Left ventricle myocardium superior (tissue), 1 donor: ENCODE results near the gene RPL27. TPM values are rescaled to one million over a fixed set of nuclear protein-coding genes. Genes with fewer than 3 reads are reported as not detected.
A peak's percentile ranks its signal among the peaks of the same experiment; 100 is the strongest.
"Not testable (repeated sequence)": the region's sequence is repeated elsewhere in the genome, so short reads cannot be mapped to it uniquely, and the experiment has no call there.

Experiments used
- ATAC-seq: fragments of 200-7000 bp; cut with Tn5 transposase; one replicate; pipeline ENCODE4 v1.9.1; 2020; ENCODE audit warnings: mild to moderate bottlenecking, moderate library complexity
- DNase-seq: peaks from one replicate; pipeline ENCODE4 v3.0.0-alpha.2; 2020
- intact Hi-C: fragments of 100-400 bp; cut with micrococcal nuclease; formaldehyde crosslinking; loops from one replicate; pipeline ENCODE4 v1.11.0; 2022
- total RNA-seq: library from RNA; stranded (reverse); fragmentation: NEBNext Ultra II Directional; extraction: Animal tissue kit (Norgen Biotek cat#: 25700); gene quantifications from one replicate; pipeline ENCODE4 v1.2.1, GENCODE V29; 2021
- donor health status: DM: no; HTN: yes; CAD: no; lungs with severe emphysema.

The RPL27 gene
- total RNA-seq, 1 donor from 2014 or later: 694 TPM

GRCh38 chr17:42989726-42990652 is 8.2 kb upstream of the RPL27 start:
- ATAC-seq (no peak), DNase-seq (no peak)
- intact Hi-C loops: no loop called here

GRCh38 chr17:42991471-42991870 is 6.7 kb upstream of the RPL27 start:
- intact Hi-C loops: no loop called here
- ATAC-seq: no peak
- no peak for DNase-seq

GRCh38 chr17:42992872-42993271 is 5.3 kb upstream of the RPL27 start:
- DNase-seq: no peak
- intact Hi-C loops: no loop called here

GRCh38 chr17:42993913-42994312 is 4.3 kb upstream of the RPL27 start:
- ATAC-seq, intact Hi-C loops, DNase-seq: not testable (repeated sequence)

More at GRCh38 chr17:42992872-42993271, 5.3 kb upstream of the RPL27 start:
- no peak for ATAC-seq

- peak; percentile 0 for ATAC-seq
- intact Hi-C loops: no loop called here
- DNase-seq: no peak
Measured at GRCh38 chr17:42997390-42997983, 732 bp upstream of the RPL27 start.

GRCh38 chr17:42999003-42999525 is 845 bp downstream of the RPL27 start:
- intact Hi-C loops: no loop called here
- DNase-seq: no peak
- ATAC-seq: no peak

- DNase-seq, intact Hi-C loops, ATAC-seq: not testable (repeated sequence)
Measured at GRCh38 chr17:43000894-43001293, 2.7 kb downstream of the RPL27 start.

GRCh38 chr17:43003542-43004172 is 5.4 kb downstream of the RPL27 start:
- intact Hi-C loops: no loop called here
- ATAC-seq: no peak

GRCh38 chr17:43006639-43007551 is 8.7 kb downstream of the RPL27 start, which contains the start of gene IFI35:
Gene IFI35, plus strand, starts transcription at chr17:43006784. Its CDS starts 164 bp downstream, at chr17:43006948.
- DNase-seq: peak; percentile 87
- peak; percentile 91 for ATAC-seq
- intact Hi-C loops: no loop called here

More at GRCh38 chr17:43003542-43004172, 5.4 kb downstream of the RPL27 start:
- DNase-seq: no peak

GRCh38 chr17:43010667-43011308 is 12.6 kb downstream of the RPL27 start:
- DNase-seq (no peak), ATAC-seq (no peak)
- intact Hi-C loops: no loop called here

- ATAC-seq (peak; percentile 29), DNase-seq (no peak)
Measured at GRCh38 chr17:43011728-43012472, 13.7 kb downstream of the RPL27 start.

GRCh38 chr17:43013296-43013695 is 15.1 kb downstream of the RPL27 start:
- DNase-seq (no peak), ATAC-seq (no peak)
- intact Hi-C loops: no loop called here

More at GRCh38 chr17:43011728-43012472, 13.7 kb downstream of the RPL27 start:
- intact Hi-C loops: no loop called here

- DNase-seq: peak; percentile 51
- intact Hi-C loops: no loop called here
- peak; percentile 29 for ATAC-seq
Measured at GRCh38 chr17:43014020-43014648, 15.9 kb downstream of the RPL27 start.

GRCh38 chr17:43014649-43015542 is 16.7 kb downstream of the RPL27 start:
- intact Hi-C loops: no loop called here
- DNase-seq (no peak), ATAC-seq (peak; percentile 2)

- intact Hi-C loops: no loop called here
- DNase-seq: peak; percentile 70
- peak; percentile 52 for ATAC-seq
Measured at GRCh38 chr17:43015579-43015978, 17.4 kb downstream of the RPL27 start.

- DNase-seq (no peak), ATAC-seq (no peak)
- intact Hi-C loops: no loop called here
Measured at GRCh38 chr17:43016216-43016615, 18.0 kb downstream of the RPL27 start.
